OCI-LY3 (cell line): Measurements from ENCODE around the gene FBXL15.

Experiments used
- EZH2phosphoT487 ChIP-seq: fragments of 200-600 bp; shearing (Covaris generic); IDR thresholded peaks from 2 replicates; pipeline ENCODE4 v1.6.1; 2018; ENCODE audit warnings: antibody characterized with exemption, mixed run types, low read depth
- TF ChIP-seq, protein P1 (sequence below): fragments of 200-600, 300-600 bp; sonication (generic); IDR thresholded peaks from 2 replicates; pipeline ENCODE4 v1.5.1; 2014; ENCODE audit warnings: antibody characterized with exemption, low read length, low read depth

DNA sequence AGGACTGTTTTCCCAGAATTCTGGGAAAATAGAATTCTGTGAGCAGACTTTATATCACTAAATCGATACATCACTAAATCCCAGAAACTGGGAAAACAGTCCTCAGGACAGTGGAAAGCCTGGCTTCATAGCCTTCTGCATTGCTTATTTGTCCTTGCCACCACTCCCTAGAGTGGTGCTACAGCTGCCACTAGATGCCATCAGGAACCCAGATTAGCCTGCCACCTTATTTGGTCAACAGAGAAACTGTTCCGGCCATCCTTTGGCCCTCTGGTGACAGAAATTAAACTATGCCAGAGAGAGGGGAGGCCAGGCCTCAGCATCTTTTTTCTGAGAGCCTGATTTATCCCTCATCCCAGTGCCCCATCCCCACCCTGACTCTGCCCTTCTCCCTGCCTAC is 44.8 kb upstream of the FBXL15 start:
- TF ChIP-seq, protein P1, sequence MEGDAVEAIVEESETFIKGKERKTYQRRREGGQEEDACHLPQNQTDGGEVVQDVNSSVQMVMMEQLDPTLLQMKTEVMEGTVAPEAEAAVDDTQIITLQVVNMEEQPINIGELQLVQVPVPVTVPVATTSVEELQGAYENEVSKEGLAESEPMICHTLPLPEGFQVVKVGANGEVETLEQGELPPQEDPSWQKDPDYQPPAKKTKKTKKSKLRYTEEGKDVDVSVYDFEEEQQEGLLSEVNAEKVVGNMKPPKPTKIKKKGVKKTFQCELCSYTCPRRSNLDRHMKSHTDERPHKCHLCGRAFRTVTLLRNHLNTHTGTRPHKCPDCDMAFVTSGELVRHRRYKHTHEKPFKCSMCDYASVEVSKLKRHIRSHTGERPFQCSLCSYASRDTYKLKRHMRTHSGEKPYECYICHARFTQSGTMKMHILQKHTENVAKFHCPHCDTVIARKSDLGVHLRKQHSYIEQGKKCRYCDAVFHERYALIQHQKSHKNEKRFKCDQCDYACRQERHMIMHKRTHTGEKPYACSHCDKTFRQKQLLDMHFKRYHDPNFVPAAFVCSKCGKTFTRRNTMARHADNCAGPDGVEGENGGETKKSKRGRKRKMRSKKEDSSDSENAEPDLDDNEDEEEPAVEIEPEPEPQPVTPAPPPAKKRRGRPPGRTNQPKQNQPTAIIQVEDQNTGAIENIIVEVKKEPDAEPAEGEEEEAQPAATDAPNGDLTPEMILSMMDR, result no peak
- no peak for TF ChIP-seq EZH2phosphoT487
